GM18870 (cell line): Measurements from ENCODE around the gene PHTF2.
"Not testable (repeated sequence)": the region's sequence is repeated elsewhere in the genome, so short reads cannot be mapped to it uniquely, and the experiment has no call there.

Experiments
- ATAC-seq: cut with Tn5 transposase; IDR thresholded peaks from one replicate; pipeline ENCODE4 v1.9.1; 2021; ENCODE audit warnings: moderate library complexity; ENCODE audit not compliant: unreplicated experiment

PHTF2 gene

GRCh38 chr7:77873416-77874327, 75.1 kb downstream of the PHTF2 start:
- ATAC-seq, result not testable (repeated sequence)

GRCh38 chr7:77877791-77878190, 79.2 kb downstream of the PHTF2 start:
- no peak for ATAC-seq

GRCh38 chr7:77878500-77878899, 79.9 kb downstream of the PHTF2 start:
- ATAC-seq, result no peak

- ATAC-seq, result no peak
Measured at GRCh38 chr7:77879272-77879671, 80.7 kb downstream of the PHTF2 start.

- ATAC-seq, result no peak
Measured at GRCh38 chr7:77881871-77882270, 83.3 kb downstream of the PHTF2 start.

- no peak for ATAC-seq
Measured at GRCh38 chr7:77885155-77885554, 86.6 kb downstream of the PHTF2 start.

- no peak for ATAC-seq
Measured at GRCh38 chr7:77887567-77887966, 89.0 kb downstream of the PHTF2 start.

GRCh38 chr7:77888998-77889397, 90.4 kb downstream of the PHTF2 start:
- ATAC-seq, result no peak

- ATAC-seq, result no peak
Measured at GRCh38 chr7:77893813-77894212, 95.2 kb downstream of the PHTF2 start.

GRCh38 chr7:77894574-77895091, 96.1 kb downstream of the PHTF2 start:
- ATAC-seq, result no peak

- ATAC-seq, result no peak
Measured at GRCh38 chr7:77895905-77896304, 97.3 kb downstream of the PHTF2 start.

- no peak for ATAC-seq
Measured at GRCh38 chr7:77897004-77897547, 98.5 kb downstream of the PHTF2 start.

GRCh38 chr7:77899516-77899915, 100.9 kb downstream of the PHTF2 start:
- no peak for ATAC-seq

- ATAC-seq, result no peak
Measured at GRCh38 chr7:77903597-77903996, 105.0 kb downstream of the PHTF2 start.

- no peak for ATAC-seq
Measured at GRCh38 chr7:77904252-77904651, 105.7 kb downstream of the PHTF2 start.

- ATAC-seq, result no peak
Measured at GRCh38 chr7:77907281-77907680, 108.7 kb downstream of the PHTF2 start.

- no peak for ATAC-seq
Measured at GRCh38 chr7:77908664-77909063, 110.1 kb downstream of the PHTF2 start.

GRCh38 chr7:77910124-77910523, 111.6 kb downstream of the PHTF2 start:
- no peak for ATAC-seq

GRCh38 chr7:77912293-77912692, 113.7 kb downstream of the PHTF2 start:
- ATAC-seq, result no peak

GRCh38 chr7:77913977-77914607, 115.5 kb downstream of the PHTF2 start:
- no peak for ATAC-seq

GRCh38 chr7:77917500-77918262, 119.1 kb downstream of the PHTF2 start:
- no peak for ATAC-seq
